ENCODE measurements around the gene AOPEP.

Gene AOPEP

DNA sequence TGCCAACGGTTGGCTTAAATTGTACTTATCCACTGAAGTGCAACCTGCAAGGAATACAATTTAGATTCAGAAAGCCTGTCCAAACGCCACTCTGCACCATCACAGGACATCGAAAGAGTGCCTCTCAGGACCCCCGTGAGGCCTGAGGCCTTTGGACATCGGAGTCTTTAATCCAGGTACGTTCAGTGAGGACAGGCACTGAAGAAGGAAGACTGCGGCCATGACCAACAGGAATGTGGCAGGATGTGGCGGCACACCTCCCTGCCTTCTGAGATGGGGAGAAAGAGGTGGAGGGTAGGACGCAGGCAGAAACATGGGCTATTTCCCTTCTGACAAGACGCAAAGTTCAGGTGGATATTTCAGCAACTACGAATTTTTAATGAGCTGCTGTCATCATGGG lies 385.2 kb downstream of the AOPEP start:
- DNase-seq (ENCODE audit: low read depth): no peak

DNA sequence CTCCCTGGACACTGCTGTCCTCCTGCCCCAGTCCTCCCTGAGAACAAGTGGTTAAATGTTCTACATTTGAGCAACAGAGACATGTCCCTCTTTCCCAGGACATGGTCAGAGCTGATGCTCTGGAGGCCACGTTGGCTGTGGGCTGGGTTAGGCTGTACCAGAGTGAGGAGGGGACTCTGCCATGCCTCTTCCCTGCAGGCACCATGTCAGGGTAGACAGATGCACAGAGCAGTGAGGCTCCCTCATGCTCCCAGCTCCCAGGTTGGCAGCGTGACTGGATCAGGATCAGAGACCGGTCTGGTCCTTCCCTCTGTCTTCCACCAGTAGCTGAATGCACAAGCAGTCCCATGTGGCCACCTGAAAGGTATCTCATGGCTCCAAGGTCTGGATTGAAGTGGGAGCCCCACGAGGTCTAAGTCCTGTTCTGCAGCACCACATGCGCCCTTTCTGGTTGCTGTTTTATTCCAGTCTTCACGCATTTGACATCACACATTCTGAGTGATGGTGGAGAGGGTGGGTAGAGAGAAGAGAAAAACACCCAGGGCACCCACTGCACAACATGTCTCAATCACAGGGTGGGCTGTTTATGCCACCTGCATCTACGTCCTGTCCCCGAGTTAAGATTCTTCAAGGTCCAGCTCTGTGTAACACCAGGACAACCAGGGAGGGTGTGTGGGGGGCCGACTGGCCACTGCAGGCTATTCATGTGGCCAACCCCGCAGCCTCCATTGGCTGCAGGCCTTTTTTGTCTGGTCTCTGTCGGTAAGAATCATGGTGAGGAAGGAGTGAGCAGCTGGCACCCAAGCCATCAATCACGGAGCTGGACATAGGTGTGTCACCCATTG lies 386.2 kb downstream of the AOPEP start:
- no peak for DNase-seq (ENCODE audit: low read depth)

GRCh38 chr9:95115104-95115503 lies 388.6 kb downstream of the AOPEP start:
- no peak for DNase-seq (ENCODE audit: low read depth)

- DNase-seq (ENCODE audit: low read depth): no peak
These were observed 389.7 kb downstream of the AOPEP start for GRCh38 chr9:95116002-95116807.

DNA sequence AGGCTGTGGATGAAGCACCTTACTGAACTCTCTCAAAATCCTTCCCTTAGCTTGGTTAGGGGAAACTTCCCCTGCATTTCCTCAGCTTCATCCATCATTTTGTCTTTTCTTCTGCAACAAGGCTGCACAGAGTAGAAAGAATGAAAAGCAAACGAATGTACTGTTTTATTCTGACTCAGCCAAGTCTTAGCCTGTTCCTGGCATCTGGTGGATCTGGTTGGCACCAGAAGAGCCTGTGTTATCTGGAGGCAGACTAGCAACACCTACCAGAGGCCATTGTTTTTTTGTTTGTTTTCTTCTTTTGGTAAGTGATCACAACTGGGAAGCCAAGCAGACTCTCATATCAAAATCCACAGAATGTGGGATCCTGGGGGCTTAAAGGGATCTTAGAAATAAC lies 390.3 kb downstream of the AOPEP start:
- DNase-seq (ENCODE audit: low read depth): no peak

- no peak for DNase-seq (ENCODE audit: low read depth)
These were observed 392.1 kb downstream of the AOPEP start for GRCh38 chr9:95118596-95118995.

- DNase-seq (ENCODE audit: low read depth): no peak
These were observed 394.4 kb downstream of the AOPEP start for GRCh38 chr9:95120781-95121370.

- no peak for DNase-seq (ENCODE audit: low read depth)
These were observed 398.3 kb downstream of the AOPEP start for GRCh38 chr9:95124582-95125367.

DNA sequence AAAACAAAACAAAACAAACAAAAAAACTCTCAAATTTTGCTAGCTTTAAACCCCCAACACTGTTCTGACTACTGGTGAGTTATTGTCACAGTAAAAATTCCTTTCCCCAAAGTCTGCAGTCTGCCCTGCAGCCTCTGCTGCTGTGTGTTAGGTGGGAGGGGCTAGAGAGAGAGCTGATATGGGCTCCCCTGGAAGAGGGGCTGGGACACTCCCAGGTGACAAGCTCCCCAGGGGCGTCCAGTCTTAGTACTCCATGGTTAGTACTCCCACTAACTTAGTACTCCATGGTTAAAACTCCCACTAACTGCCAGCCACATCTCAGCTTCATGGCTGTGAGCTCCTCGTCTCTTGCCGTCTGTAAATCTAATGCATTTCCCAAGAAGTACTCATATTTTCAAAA lies 399.2 kb downstream of the AOPEP start:
- DNase-seq (ENCODE audit: low read depth): no peak

- no peak for DNase-seq (ENCODE audit: low read depth)
These were observed 400.2 kb downstream of the AOPEP start for GRCh38 chr9:95126739-95127138.

- peak; percentile 82 for DNase-seq (ENCODE audit: low read depth)
These were observed 401.0 kb downstream of the AOPEP start for GRCh38 chr9:95127249-95128176.

DNA sequence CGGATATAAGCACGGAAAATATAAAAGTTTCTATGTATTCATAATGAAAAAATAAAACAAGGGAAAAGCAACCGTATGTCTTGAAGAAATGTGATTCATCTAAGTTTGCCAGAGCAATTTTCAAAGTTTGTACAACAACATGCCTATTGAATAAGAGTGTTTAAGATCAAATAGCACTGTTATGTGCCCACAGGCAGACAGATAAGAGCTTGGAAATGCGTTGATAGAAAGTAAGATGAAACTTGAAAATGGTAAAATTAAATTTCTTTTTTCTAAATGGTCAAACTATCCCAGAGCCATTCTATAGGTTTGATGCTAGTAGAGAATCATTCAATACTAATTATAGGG lies 401.7 kb downstream of the AOPEP start:
- DNase-seq (ENCODE audit: low read depth): no peak

- no peak for DNase-seq (ENCODE audit: low read depth)
These were observed 403.2 kb downstream of the AOPEP start for GRCh38 chr9:95129476-95130291.

DNA sequence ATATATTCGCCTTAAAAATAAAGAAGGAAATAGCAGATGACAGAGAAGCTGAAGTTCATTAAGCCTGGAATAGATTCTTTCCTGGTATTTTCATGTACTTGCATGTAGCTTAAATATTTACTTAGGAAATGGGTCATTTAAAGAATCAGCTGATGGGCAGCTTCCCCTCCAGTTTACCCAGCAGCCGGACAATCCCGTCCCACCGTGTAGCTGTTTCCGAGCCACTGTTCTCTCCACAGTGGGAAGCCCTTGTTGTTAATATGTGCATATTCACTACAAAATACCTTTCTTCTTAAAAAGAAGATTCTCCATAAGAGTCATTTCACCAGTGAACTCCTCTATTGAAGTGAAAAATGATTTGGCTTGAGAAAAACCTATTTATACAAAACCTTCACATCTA lies 404.0 kb downstream of the AOPEP start:
- no peak for DNase-seq (ENCODE audit: low read depth)

- DNase-seq (ENCODE audit: low read depth): peak; percentile 73
These were observed 404.8 kb downstream of the AOPEP start for GRCh38 chr9:95131023-95131943.

GRCh38 chr9:95132366-95133324 lies 406.1 kb downstream of the AOPEP start:
- DNase-seq (ENCODE audit: low read depth): no peak

DNA sequence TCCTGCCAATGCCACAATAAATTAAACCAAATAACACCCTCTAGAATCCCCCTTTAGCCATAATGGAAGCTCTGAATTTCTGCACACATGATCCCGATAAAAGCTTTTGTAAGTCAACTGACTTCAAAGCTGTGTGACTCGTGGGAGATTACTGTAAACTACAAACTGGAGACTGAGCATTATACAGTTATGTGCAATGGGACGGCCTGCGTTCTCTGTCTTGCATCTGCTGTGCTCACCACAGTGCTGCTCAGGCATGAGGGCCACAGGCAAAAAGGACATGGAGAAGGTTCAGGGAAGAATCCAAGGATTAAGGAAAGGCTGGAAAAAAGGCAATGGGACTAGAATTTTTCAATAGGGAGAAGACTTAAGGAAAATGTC lies 406.8 kb downstream of the AOPEP start:
- no peak for DNase-seq (ENCODE audit: low read depth)

DNA sequence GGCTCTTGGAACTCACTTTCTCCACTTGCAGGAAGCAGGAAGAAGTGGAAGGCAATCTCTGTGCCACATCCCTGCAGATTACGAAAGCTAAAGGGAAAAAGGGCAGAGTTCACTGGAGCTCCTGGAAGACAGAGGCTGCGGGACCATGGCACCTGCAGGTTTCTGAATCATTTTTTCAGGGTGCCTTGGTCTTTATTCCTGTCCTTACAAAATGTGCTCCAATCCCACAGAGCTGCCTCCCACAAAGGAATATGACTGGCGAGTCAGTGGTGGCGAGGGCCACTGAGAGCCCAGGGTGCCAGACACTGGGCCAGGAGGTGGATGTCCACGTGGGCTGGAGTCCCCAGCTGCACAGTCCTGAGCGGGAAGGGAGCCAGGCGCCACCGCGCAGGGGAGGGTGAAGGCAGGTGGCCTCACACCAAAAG lies 408.0 kb downstream of the AOPEP start:
- no peak for DNase-seq (ENCODE audit: low read depth)
